HepG2 (cell line): ENCODE results near the gene ASXL1. TPM values are rescaled to one million over a fixed set of nuclear protein-coding genes. Genes with fewer than 3 reads are reported as not detected.

Experiments used
- CCDC6 ChIP-seq: sonication (generic); formaldehyde crosslinking; IDR thresholded peaks from 2 replicates; pipeline ENCODE4 v1.8.1; 2022; ENCODE audit warnings: mild to moderate bottlenecking, missing genetic modification reagents, moderate library complexity
- ELF1 ChIP-seq: sonication (generic); formaldehyde crosslinking; IDR thresholded peaks from 2 replicates; pipeline ENCODE4 v1.4.0; 2020; ENCODE audit warnings: missing genetic modification reagents
- FOXA1 ChIP-seq, 2 experiments: fragments of 450-650 bp in 1 of 2; sonication (generic) in 1 of 2; formaldehyde crosslinking in 1 of 2; IDR thresholded peaks; 2 replicates each; pipeline versions ENCODE4 v1.4.0 to v1.6.1; 2016 to 2020; ENCODE audit warnings: missing genetic modification reagents in 1 of 2
- GABPB1 ChIP-seq: IDR thresholded peaks from 2 replicates; pipeline ENCODE4 v1.6.1; 2016; ENCODE audit warnings: mild to moderate bottlenecking, missing genetic modification reagents, moderate library complexity, missing compliant biosample characterization
- GATAD1 ChIP-seq: IDR thresholded peaks from 2 replicates; pipeline ENCODE4 v1.6.1; 2016; ENCODE audit warnings: missing genetic modification reagents, missing compliant biosample characterization
- HDAC6 ChIP-seq: fragments of 200-600 bp; sonication (generic); IDR thresholded peaks from 2 replicates; pipeline ENCODE4 v1.7.0; 2017; ENCODE audit warnings: mild to moderate bottlenecking, antibody characterized with exemption, low read length, low read depth
- HOXD1 ChIP-seq: sonication (generic); formaldehyde crosslinking; IDR thresholded peaks from 2 replicates; pipeline ENCODE4 v1.5.0; 2020; ENCODE audit warnings: missing genetic modification reagents
- MBNL3 ChIP-seq: fragments of 250-450 bp; sonication (Bioruptor Pico); conservative IDR thresholded peaks from 2 replicates; pipeline ENCODE4 v1.8.0; 2022; ENCODE audit warnings: mild to moderate bottlenecking, inconsistent platforms
- NFKB2 ChIP-seq: sonication (generic); formaldehyde crosslinking; IDR thresholded peaks from 2 replicates; pipeline ENCODE4 v1.4.0; 2020; ENCODE audit warnings: missing genetic modification reagents, borderline replicate concordance
- RELA ChIP-seq: sonication (generic); formaldehyde crosslinking; IDR thresholded peaks from 2 replicates; pipeline ENCODE4 v1.4.0; 2020; ENCODE audit warnings: missing genetic modification reagents
- SIN3A ChIP-seq: IDR thresholded peaks from 2 replicates; pipeline ENCODE4 v1.6.1; 2011; ENCODE audit warnings: low read depth, mild to moderate bottlenecking, control low read depth, low read length, borderline replicate concordance
- SMAD1 ChIP-seq: sonication (generic); formaldehyde crosslinking; IDR thresholded peaks from 2 replicates; pipeline ENCODE4 v1.4.0; 2020; ENCODE audit warnings: missing genetic modification reagents, low read depth, mild to moderate bottlenecking, borderline replicate concordance
- SOX6 ChIP-seq, 2 experiments: fragments of 450-650 bp in 1 of 2; sonication (generic) in 1 of 2; formaldehyde crosslinking in 1 of 2; IDR thresholded peaks; 2 replicates each; pipeline versions ENCODE4 v1.4.0 to v1.6.1; 2017 to 2020; ENCODE audit warnings: antibody characterized with exemption in 1 of 2, mild to moderate bottlenecking in 1 of 2, missing genetic modification reagents in 1 of 2
- STAG1 ChIP-seq: sonication (generic); formaldehyde crosslinking; IDR thresholded peaks from 2 replicates; pipeline ENCODE4 v1.4.0; 2020; ENCODE audit warnings: missing genetic modification reagents
- SYNCRIP ChIP-seq: fragments of 200-400 bp; formaldehyde crosslinking; IDR thresholded peaks from 2 replicates; pipeline ENCODE4 v1.6.1; 2018; ENCODE audit warnings: mild to moderate bottlenecking, low read depth, low read length; ENCODE audit not compliant: insufficient read depth
- TCF7L2 ChIP-seq: IDR thresholded peaks from 2 replicates; pipeline ENCODE4 v1.6.1; 2011; ENCODE audit warnings: mild to moderate bottlenecking, low read depth, low read length, moderate library complexity
- ZNF180 ChIP-seq: sonication (generic); formaldehyde crosslinking; IDR thresholded peaks from 2 replicates; pipeline ENCODE4 v1.4.0; 2020; ENCODE audit warnings: low read depth, missing genetic modification reagents, borderline replicate concordance
- ZNF20 ChIP-seq: sonication (generic); formaldehyde crosslinking; IDR thresholded peaks from 2 replicates; pipeline ENCODE4 v1.4.0; 2020; ENCODE audit warnings: mild to moderate bottlenecking, moderate library complexity, missing genetic modification reagents
- ZNF282 ChIP-seq: fragments of 450-650 bp; IDR thresholded peaks from 2 replicates; pipeline ENCODE4 v1.6.1; 2018; ENCODE audit not compliant: partially characterized antibody
- ZNF296 ChIP-seq: sonication (generic); formaldehyde crosslinking; conservative IDR thresholded peaks from 2 replicates; pipeline ENCODE4 v1.5.0; 2020; ENCODE audit warnings: mild to moderate bottlenecking, missing genetic modification reagents
- ZNF3 ChIP-seq: IDR thresholded peaks from 2 replicates; pipeline ENCODE4 v1.7.0; 2017; ENCODE audit warnings: inconsistent platforms
- ZNF33B ChIP-seq: sonication (generic); formaldehyde crosslinking; IDR thresholded peaks from 2 replicates; pipeline ENCODE4 v1.5.1; 2020; ENCODE audit warnings: mild to moderate bottlenecking, missing genetic modification reagents
- ZNF382 ChIP-seq: sonication (generic); formaldehyde crosslinking; IDR thresholded peaks from 2 replicates; pipeline ENCODE4 v1.5.0; 2020; ENCODE audit warnings: missing genetic modification reagents, mild to moderate bottlenecking, borderline replicate concordance
- ZNF563 ChIP-seq: sonication (generic); formaldehyde crosslinking; IDR thresholded peaks from 2 replicates; pipeline ENCODE4 v1.8.0; 2022; ENCODE audit warnings: mild to moderate bottlenecking, moderate library complexity, missing genetic modification reagents
- polyA plus RNA-seq, 8 experiments: library from polyadenylated mRNA; depleted of rRNA in 3 of 8; stranded (reverse) in 7 of 8; unstranded in 1 of 8; fragments of >200 nt; fragmentation: Illumina TruSeq in 4 of 8; extraction: Trizol in 4 of 8; gene quantifications; 2 replicates each; pipeline versions ENCODE4 v1.2.1 to v1.2.3, GENCODE V29; 2011 to 2016; ENCODE audit warnings: low read depth in 4 of 8, missing spikeins in 1 of 8, mixed read lengths in 1 of 8; ENCODE audit not compliant: insufficient read depth in 1 of 8
- total RNA-seq, 5 experiments: library from RNA; depleted of rRNA; stranded (reverse); fragments of >200 nt; fragmentation: Illumina TruSeq; extraction: Trizol; gene quantifications; 2 replicates each; pipeline ENCODE4 v1.2.3, GENCODE V29; 2016; ENCODE audit warnings: low read depth in 1 of 5
- TF ChIP-seq, protein P1 (sequence below): sonication (generic); formaldehyde crosslinking; IDR thresholded peaks from 2 replicates; pipeline ENCODE4 v1.8.0; 2022; ENCODE audit warnings: mild to moderate bottlenecking, missing genetic modification reagents, moderate library complexity
- TF ChIP-seq, protein P2 (sequence below): IDR thresholded peaks from 2 replicates; pipeline ENCODE4 v1.4.0; 2020; ENCODE audit warnings: mild to moderate bottlenecking, missing genetic modification reagents

Gene ASXL1
- total and polyA plus RNA-seq, 2 of the 13 experiments (the other 11 are each of a cell fraction or from before 2014, with no cell fraction given) = 62.1 to 74.8 TPM

DNA sequence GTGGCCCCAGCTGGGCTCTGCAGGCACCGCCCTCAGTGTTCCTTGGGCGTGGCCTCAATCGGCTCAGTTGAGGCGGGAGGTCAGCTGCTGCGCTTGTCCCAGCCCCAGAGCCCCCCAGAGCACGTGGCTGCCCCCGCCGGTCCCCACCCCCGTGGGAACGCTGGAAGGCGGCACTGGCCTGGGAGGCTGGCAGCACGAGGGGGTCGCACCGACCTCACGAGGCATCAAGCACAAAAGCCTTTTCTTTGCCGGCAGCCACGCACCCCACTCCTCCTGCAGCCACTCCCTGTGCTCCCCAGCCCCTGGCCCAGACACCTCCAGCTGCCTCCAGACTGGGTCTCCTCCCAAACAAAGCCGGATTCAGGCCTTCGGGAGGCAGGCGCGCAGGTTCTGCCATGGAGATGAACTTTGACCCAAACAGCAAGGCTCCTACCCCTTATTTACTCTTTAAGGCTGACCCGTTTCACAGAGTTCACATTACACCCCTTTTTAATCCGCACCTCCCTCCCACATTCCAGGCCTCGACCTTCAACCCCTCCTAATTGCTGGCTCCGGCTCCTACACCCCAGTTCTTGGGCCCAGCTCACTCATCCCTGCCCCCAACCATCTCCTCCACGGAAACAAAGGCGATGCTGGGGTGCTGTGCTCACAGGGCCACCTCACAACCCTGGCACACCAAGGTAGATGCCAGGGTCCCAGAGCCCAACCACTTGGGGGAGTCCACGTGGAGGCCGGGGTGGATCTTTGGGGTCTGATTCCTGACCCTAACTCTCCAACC, 115.3 kb downstream of the ASXL1 start (continued):
- TF ChIP-seq SYNCRIP = no peak
- no peak; the same call in 1 of the 2 replicates for TF ChIP-seq GATAD1 (CRISPR knock-in tag)
- no peak for TF ChIP-seq ZNF3 (CRISPR knock-in tag)
- no peak for TF ChIP-seq TCF7L2
- no peak for TF ChIP-seq STAG1 (CRISPR knock-in tag)
- no peak for TF ChIP-seq ZNF20
- TF ChIP-seq ZNF282 = no peak
- no peak; the same call in 1 of the 2 replicates for TF ChIP-seq SMAD1
- no peak for TF ChIP-seq MBNL3 (CRISPR knock-in tag)
- TF ChIP-seq FOXA1 (IDR thresholded peaks at IDR 0.05) = peak; percentile 71; the same call in 1 of the 2 replicates
- TF ChIP-seq FOXA1 (CRISPR knock-in tag; IDR thresholded peaks at IDR 0.05) = peak; percentile 98
- TF ChIP-seq, protein P1, sequence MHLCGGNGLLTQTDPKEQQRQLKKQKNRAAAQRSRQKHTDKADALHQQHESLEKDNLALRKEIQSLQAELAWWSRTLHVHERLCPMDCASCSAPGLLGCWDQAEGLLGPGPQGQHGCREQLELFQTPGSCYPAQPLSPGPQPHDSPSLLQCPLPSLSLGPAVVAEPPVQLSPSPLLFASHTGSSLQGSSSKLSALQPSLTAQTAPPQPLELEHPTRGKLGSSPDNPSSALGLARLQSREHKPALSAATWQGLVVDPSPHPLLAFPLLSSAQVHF (CRISPR knock-in tag) = no peak
- TF ChIP-seq ZNF382 (CRISPR knock-in tag) = no peak
- TF ChIP-seq ZNF180 (CRISPR knock-in tag) = no peak
- TF ChIP-seq HDAC6 = no peak
- peak; percentile 50; the same call in 1 of the 2 replicates for TF ChIP-seq ELF1 (CRISPR knock-in tag)
- peak; percentile 39; the same call in 1 of the 2 replicates for TF ChIP-seq NFKB2 (CRISPR knock-in tag)
- peak; percentile 86; the same call in 1 of the 2 replicates for TF ChIP-seq ZNF563 (CRISPR knock-in tag)
- TF ChIP-seq GABPB1 (CRISPR knock-in tag) = peak; percentile 61
- TF ChIP-seq ZNF33B = 0 out of 2 replicates have a peak, but pooled peaks have one; percentile 19
- peak; percentile 73; the same call in 1 of the 2 replicates for TF ChIP-seq SIN3A
- no peak for TF ChIP-seq SOX6 (IDR thresholded peaks at IDR 0.05)
- TF ChIP-seq SOX6 (CRISPR knock-in tag; IDR thresholded peaks at IDR 0.05) = peak; percentile 87
- TF ChIP-seq, protein P2, sequence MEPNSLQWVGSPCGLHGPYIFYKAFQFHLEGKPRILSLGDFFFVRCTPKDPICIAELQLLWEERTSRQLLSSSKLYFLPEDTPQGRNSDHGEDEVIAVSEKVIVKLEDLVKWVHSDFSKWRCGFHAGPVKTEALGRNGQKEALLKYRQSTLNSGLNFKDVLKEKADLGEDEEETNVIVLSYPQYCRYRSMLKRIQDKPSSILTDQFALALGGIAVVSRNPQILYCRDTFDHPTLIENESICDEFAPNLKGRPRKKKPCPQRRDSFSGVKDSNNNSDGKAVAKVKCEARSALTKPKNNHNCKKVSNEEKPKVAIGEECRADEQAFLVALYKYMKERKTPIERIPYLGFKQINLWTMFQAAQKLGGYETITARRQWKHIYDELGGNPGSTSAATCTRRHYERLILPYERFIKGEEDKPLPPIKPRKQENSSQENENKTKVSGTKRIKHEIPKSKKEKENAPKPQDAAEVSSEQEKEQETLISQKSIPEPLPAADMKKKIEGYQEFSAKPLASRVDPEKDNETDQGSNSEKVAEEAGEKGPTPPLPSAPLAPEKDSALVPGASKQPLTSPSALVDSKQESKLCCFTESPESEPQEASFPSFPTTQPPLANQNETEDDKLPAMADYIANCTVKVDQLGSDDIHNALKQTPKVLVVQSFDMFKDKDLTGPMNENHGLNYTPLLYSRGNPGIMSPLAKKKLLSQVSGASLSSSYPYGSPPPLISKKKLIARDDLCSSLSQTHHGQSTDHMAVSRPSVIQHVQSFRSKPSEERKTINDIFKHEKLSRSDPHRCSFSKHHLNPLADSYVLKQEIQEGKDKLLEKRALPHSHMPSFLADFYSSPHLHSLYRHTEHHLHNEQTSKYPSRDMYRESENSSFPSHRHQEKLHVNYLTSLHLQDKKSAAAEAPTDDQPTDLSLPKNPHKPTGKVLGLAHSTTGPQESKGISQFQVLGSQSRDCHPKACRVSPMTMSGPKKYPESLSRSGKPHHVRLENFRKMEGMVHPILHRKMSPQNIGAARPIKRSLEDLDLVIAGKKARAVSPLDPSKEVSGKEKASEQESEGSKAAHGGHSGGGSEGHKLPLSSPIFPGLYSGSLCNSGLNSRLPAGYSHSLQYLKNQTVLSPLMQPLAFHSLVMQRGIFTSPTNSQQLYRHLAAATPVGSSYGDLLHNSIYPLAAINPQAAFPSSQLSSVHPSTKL (CRISPR knock-in tag) = peak; percentile 90
- TF ChIP-seq ZNF296 = no peak
- peak; percentile 64 for TF ChIP-seq RELA (CRISPR knock-in tag)
- 0 out of 2 replicates have a peak, but pooled peaks have one; percentile 19 for TF ChIP-seq HOXD1 (CRISPR knock-in tag)
- peak; percentile 79 for TF ChIP-seq CCDC6
